GF-D8 (cell line): ENCODE results near the gene RPL32.
"Not testable (repeated sequence)": the region's sequence is repeated elsewhere in the genome, so short reads cannot be mapped to it uniquely, and the experiment has no call there.

Experiments used
- DNase-seq: peaks from one replicate; lab custom pipeline; 2025; lab: John Stamatoyannopoulos, UW

The RPL32 gene

GRCh38 chr3:12841149-12841969 lies at the start of gene RPL32:
Gene RPL32 (minus strand): TSS chr3:12841565. CDS start chr3:12840237, 1,328 bp downstream.
- DNase-seq = peak; percentile 89

GRCh38 chr3:12890610-12891390 lies 49.4 kb upstream of the RPL32 start:
- DNase-seq = no peak

- no peak for DNase-seq
Observed at GRCh38 chr3:12886736-12887135, 45.4 kb upstream of the RPL32 start.

- DNase-seq = no peak
Observed at GRCh38 chr3:12886106-12886679, 44.8 kb upstream of the RPL32 start.

- DNase-seq = no peak
Observed at GRCh38 chr3:12885583-12885930, 44.2 kb upstream of the RPL32 start.

- DNase-seq = no peak
Observed at GRCh38 chr3:12884790-12885582, 43.6 kb upstream of the RPL32 start.

GRCh38 chr3:12884186-12884680 lies 42.9 kb upstream of the RPL32 start:
- no peak for DNase-seq

- DNase-seq = no peak
Observed at GRCh38 chr3:12882336-12883310, 41.3 kb upstream of the RPL32 start.

- DNase-seq = not testable (repeated sequence)
Observed at GRCh38 chr3:12881858-12882257, 40.5 kb upstream of the RPL32 start.

- no peak for DNase-seq
Observed at GRCh38 chr3:12879191-12879815, 37.9 kb upstream of the RPL32 start.

GRCh38 chr3:12878758-12879157 lies 37.4 kb upstream of the RPL32 start:
- peak; percentile 45 for DNase-seq

- peak; percentile 45 for DNase-seq
Observed at GRCh38 chr3:12878141-12878574, 36.8 kb upstream of the RPL32 start.

- DNase-seq = no peak
Observed at GRCh38 chr3:12877040-12877439, 35.7 kb upstream of the RPL32 start.

- no peak for DNase-seq
Observed at GRCh38 chr3:12875857-12876836, 34.8 kb upstream of the RPL32 start.

GRCh38 chr3:12871404-12871983 lies 30.1 kb upstream of the RPL32 start:
- DNase-seq = no peak

- DNase-seq = no peak
Observed at GRCh38 chr3:12870942-12871341, 29.6 kb upstream of the RPL32 start.

- DNase-seq = no peak
Observed at GRCh38 chr3:12869035-12869621, 27.8 kb upstream of the RPL32 start.
